Measurements from ENCODE around the gene SLC51A. TPM values are rescaled to one million over a fixed set of nuclear protein-coding genes. Genes with fewer than 3 reads are reported as not detected.

The SLC51A gene
- total RNA-seq, 1 donor, result not detected

- H3K4me3 ChIP-seq (ENCODE audit: insufficient read depth, low read length), result no peak overlapping the region
- TF ChIP-seq, protein P1, sequence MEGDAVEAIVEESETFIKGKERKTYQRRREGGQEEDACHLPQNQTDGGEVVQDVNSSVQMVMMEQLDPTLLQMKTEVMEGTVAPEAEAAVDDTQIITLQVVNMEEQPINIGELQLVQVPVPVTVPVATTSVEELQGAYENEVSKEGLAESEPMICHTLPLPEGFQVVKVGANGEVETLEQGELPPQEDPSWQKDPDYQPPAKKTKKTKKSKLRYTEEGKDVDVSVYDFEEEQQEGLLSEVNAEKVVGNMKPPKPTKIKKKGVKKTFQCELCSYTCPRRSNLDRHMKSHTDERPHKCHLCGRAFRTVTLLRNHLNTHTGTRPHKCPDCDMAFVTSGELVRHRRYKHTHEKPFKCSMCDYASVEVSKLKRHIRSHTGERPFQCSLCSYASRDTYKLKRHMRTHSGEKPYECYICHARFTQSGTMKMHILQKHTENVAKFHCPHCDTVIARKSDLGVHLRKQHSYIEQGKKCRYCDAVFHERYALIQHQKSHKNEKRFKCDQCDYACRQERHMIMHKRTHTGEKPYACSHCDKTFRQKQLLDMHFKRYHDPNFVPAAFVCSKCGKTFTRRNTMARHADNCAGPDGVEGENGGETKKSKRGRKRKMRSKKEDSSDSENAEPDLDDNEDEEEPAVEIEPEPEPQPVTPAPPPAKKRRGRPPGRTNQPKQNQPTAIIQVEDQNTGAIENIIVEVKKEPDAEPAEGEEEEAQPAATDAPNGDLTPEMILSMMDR (IDR thresholded peaks at IDR 0.05; ENCODE audit: extremely low read depth, low read depth, low read length), result no peak
- H4K20me1 ChIP-seq (ENCODE audit: insufficient read depth, low read length), result peaks cover 50% of the 10 kb centered on the region
- H3K27ac ChIP-seq (ENCODE audit: low read depth, low read length), result no peak overlapping the region
- H3K79me2 ChIP-seq (ENCODE audit: insufficient read depth, low read length), result peaks cover 88% of the 10 kb centered on the region
- no peaks in the 10 kb centered on the region for H3K27me3 ChIP-seq (ENCODE audit: insufficient read depth, low read length)
- DNase-seq (ENCODE audit: insufficient read length, low spot score, missing footprints), result no peak
- no peaks in the 10 kb centered on the region for H3K9me3 ChIP-seq (ENCODE audit: low read depth, low read length)
- no peak overlapping the region for H2AFZ ChIP-seq (ENCODE audit: low read length)
- H3K36me3 ChIP-seq (ENCODE audit: insufficient read depth, low read length), result peaks cover 3% of the 10 kb centered on the region
- no peak overlapping the region for H3K4me2 ChIP-seq (ENCODE audit: insufficient read depth, low read length)
- H3K4me1 ChIP-seq (ENCODE audit: insufficient read depth, low read length), result peaks cover 51% of the 10 kb centered on the region
Observed at GRCh38 chr3:196281962-196282361, 65.6 kb downstream of the SLC51A start.

Small RNA genes within 50 kb of the gene (small RNA-seq; reads per million reads assigned to genes)
- gene RF00019, result not detected

Other genes with a start within 250 kb of the SLC51A start
- 118 and 139 TPM in 2 replicates for gene TFRC, start 134.4 kb upstream of the SLC51A start, total RNA-seq
- not detected in 2 replicates for gene ZDHHC19, start 5.1 kb upstream of the SLC51A start, total RNA-seq
- gene PCYT1A, start 71.2 kb downstream of the SLC51A start, total RNA-seq, result 84.6 and 86.1 TPM in 2 replicates
- 10.5 and 10.9 TPM in 2 replicates for gene DYNLT2B, start 101.7 kb downstream of the SLC51A start, total RNA-seq
- gene TM4SF19, start 121.9 kb downstream of the SLC51A start, total RNA-seq, result 0.36 and 0.59 TPM in 2 replicates
- 21.0 and 21.2 TPM in 2 replicates for gene UBXN7, start 215.9 kb downstream of the SLC51A start, total RNA-seq